ENCODE results near the gene INO80D.
"Not testable (repeated sequence)": the region's sequence is repeated elsewhere in the genome, so short reads cannot be mapped to it uniquely, and the experiment has no call there.

The INO80D gene

DNA sequence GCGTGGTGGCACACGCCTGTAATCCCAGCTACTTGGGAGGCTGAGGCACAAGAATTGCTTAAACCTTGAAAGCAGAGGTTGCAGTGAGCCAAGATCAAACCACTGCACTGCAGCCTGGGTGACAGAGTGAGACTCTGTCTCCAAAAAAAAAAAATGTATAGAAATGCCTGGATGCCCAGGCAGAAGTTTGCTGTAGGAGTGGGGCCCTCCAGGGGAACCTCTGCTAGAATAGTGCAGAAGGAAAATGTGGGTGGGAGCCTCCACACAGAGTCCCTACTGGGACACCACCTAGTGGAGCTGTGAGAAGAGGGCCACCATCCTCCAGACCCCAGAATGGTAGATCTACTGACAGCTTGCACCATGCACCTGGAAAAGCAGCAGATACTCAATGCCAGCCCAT lies 70.2 kb downstream of the INO80D start:
- DNase-seq: not testable (repeated sequence)

- DNase-seq: no peak
These were observed 74.2 kb downstream of the INO80D start for GRCh38 chr2:206011795-206012194.

GRCh38 chr2:206011018-206011614 lies 74.9 kb downstream of the INO80D start:
- DNase-seq: peak; percentile 28

DNA sequence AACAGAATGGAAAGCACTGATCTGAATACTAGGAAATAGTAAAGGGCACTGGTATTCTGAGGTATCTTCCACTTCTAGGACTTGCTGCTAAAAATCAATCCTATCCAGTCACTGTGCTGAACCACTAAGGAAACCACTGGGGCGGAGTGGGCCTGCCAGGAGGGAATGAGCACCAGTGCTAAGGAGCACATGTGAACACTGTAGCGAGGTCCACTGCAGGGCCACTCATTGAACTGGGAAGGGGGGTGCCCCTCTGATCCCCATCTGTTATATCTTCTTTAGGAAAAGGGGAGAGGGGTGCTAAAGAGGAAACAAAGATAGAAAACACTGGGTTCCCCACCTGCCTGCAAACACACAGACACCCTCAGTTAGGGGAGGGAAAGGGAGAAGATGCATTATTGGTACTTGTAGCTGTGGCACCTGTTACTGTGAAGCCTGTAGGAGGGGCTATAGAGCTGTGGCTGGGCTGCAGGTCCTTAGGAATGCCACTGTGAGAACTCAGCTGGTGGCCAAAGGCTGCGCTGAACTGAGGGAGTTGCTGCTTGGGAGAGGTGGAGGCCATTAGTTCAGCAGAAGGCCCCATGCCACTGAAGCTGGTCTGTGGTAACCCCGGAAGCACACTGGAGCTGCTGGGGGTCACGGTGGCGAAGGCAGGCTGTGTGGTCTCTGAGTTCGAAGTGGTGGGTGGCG lies 81.8 kb downstream of the INO80D start:
- peak; percentile 5 for DNase-seq

GRCh38 chr2:206002440-206002839 lies 83.5 kb downstream of the INO80D start:
- DNase-seq: no peak

GRCh38 chr2:206001912-206002311 lies 84.1 kb downstream of the INO80D start:
- DNase-seq: no peak

GRCh38 chr2:206000776-206001175 lies 85.2 kb downstream of the INO80D start:
- DNase-seq: no peak

DNA sequence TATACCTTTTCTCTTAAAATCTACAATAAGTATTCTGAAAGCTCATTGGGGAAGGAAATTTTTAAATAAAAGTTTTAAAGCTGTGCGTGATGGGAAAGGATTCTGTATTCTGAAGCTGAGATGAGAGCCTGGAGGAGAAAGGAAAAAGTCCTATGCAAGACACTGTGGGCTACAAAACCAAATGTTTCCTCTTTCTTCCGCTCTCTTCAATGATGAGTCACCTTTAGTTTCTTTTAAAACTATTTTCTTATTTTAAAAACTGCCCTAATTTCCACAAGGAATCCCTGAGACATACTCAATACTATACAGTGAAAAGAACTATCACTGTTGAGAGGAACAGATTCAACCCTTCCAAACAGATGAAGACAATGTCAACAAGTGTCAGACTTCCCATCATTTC lies 87.4 kb downstream of the INO80D start:
- no peak for DNase-seq

- no peak for DNase-seq
These were observed 89.8 kb downstream of the INO80D start for GRCh38 chr2:205996161-205996560.

DNA sequence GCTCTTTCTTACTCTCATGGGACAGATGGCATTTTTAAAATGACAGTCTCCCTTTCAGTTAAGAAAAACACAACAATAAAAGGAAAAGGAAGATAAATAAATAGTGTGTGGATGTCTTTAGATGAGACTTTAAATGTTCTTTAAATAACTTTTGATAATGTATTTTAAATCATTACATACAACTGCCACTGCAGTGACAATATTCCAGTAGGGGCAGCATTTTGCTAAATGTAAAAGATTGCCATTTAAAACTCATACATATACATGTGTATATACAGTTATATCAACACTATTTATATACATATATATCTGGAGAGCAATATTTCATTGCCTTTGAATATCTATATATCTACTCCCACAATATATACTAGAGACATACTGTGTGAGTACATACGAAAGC lies 90.7 kb downstream of the INO80D start:
- DNase-seq: no peak

DNA sequence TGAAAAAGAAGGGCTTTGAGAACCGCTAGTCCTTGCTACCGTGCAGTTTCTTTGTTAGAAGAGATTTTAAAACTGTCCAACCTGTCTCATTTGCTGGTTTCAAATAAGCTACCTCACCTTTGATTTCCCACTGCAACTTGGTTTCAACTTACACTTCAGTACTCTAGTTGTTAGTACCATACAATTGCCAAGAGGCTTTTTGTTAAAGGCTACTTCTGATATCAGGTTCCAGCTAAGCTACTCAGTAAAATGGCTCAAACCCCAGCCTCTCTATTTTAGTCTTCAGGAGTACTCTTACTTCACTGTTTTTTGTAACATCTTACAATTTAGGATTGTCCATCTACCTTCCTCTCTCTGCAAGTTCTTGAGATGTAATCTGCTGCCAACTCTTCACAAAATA lies 91.6 kb downstream of the INO80D start:
- no peak for DNase-seq

GRCh38 chr2:205990104-205990503 lies 95.9 kb downstream of the INO80D start:
- no peak for DNase-seq

DNA sequence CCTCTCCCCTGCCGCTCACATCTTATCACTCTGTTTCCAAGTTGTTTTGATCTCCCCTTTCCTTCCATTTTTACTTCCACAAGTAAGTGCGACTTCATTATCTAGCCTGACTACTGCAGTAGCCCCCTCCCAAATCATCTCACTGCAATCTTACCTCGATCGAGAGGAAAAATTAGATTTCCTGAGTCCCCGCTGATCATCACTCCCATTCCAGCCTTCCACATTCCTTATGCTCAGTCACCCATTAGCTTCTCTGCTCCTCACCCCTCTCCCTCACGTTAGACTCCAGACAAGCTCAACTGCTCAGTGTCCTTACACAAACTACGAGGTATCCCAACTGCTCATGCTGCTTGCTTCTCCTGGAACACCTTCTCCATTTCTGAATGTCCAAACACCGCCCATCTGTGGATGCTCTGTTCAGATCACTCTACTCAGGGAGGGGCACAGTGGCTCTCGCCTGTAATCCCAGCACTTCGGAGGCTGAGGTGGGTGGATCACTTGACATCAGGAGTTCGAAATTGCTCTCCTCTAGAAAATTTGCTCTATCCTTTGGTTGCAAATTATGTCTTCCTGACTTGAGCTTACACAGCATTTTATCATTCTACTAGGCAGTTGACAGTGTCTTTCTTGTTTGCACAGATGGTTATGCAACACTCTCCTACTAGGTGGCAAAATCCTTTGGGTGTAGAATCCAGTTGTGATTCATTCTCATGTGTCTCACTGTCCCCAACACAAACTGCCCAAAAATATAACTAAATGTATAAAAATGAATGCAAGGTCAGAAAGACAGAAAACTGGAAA lies 96.5 kb downstream of the INO80D start:
- no peak for DNase-seq

GRCh38 chr2:205988681-205989080 lies 97.3 kb downstream of the INO80D start:
- DNase-seq: not testable (repeated sequence)

DNA sequence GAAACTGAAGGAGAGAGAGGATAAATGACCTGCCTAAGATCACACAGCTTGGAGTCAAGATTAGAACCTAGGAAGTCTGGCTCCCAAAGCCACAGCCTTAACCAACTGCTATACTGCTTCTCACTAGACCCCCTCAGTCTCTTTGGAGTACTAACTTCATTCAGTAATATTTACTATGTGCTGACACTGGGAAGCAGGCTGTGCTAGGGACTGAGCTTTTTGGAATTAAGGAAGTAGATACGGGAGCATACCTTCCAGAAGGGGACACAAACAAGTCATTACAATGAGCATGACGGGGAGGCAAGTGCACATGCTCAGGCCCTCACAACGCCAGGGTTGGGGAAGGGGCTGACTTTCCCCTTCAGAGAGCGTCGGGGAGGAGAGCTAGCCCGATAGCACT lies 97.7 kb downstream of the INO80D start:
- no peak for DNase-seq

DNA sequence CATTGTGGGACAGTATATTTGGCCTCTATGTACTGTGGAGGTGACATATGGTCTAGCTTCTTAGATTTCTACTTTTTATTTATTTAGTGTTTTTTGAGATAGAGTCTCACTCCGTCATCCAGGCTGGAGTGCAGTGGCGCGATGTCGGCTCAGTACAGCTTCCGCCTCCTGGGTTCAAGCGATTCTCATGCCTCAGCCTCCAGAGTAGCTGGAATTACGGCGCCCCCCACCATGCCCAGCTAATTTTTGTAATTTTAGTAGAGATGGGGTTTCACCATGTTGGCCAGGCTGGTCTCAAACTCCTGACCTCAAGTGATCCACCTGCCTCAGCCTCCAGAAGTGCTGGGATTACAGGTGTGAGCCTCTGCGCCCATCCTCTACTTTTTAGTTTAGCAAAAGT lies 99.6 kb downstream of the INO80D start:
- DNase-seq: not testable (repeated sequence)

GRCh38 chr2:205984381-205984780 lies 101.6 kb downstream of the INO80D start:
- no peak for DNase-seq

GRCh38 chr2:205982776-205983327 lies 103.1 kb downstream of the INO80D start:
- no peak for DNase-seq

DNA sequence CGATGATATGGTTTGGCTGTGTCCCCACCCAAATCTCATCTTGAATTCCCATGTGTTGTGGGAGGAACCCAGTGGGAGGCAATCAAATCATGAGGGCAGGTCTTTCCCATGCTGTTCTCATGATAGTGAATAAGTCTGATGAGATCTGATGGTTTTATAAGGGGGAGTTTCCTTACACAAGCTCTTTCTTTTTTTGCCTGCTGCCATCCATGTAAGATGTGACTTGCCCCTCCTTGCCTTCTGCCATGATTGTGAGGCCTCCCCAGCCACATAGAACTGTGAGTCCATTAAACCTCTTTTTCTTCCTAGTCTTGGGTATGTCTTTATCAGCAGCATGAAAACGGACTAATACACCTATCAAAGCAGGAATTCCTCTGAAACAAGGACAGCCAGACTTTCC lies 107.2 kb downstream of the INO80D start:
- DNase-seq: not testable (repeated sequence)

GRCh38 chr2:205977699-205978098 lies 108.3 kb downstream of the INO80D start:
- DNase-seq: not testable (repeated sequence)

- not testable (repeated sequence) for DNase-seq
These were observed 108.9 kb downstream of the INO80D start for GRCh38 chr2:205976934-205977659.

GRCh38 chr2:205976120-205976814 lies 109.7 kb downstream of the INO80D start:
- no peak for DNase-seq
